Measurements from ENCODE around the gene TTC16.
A peak's percentile ranks its signal among the peaks of the same experiment; 100 is the strongest.
"Not testable (repeated sequence)": the region's sequence is repeated elsewhere in the genome, so short reads cannot be mapped to it uniquely, and the experiment has no call there.

Gene TTC16

GRCh38 chr9:127753622-127754021, 37.7 kb downstream of the TTC16 start:
- H3K27ac ChIP-seq: no peak overlapping the region
- no peak for TF ChIP-seq CTCF (IDR thresholded peaks at IDR 0.05)
- no peak for DNase-seq (ENCODE audit: low spot score)
- no peak overlapping the region for H3K4me3 ChIP-seq

GRCh38 chr9:127754099-127755060, 38.5 kb downstream of the TTC16 start:
- DNase-seq (ENCODE audit: low spot score): no peak
- no peak for TF ChIP-seq CTCF (IDR thresholded peaks at IDR 0.05)
- peak overlapping the region; percentile 50 for H3K4me3 ChIP-seq
- H3K27ac ChIP-seq: peak overlapping the region in 1 of 2 donors; percentile 22

- Histone ChIP-seq H3K27ac (peak overlapping the region in 1 of 2 donors; percentile 22), H3K4me3 (peak overlapping the region; percentile 50)
- no peak for TF ChIP-seq CTCF (IDR thresholded peaks at IDR 0.05)
- no peak for DNase-seq (ENCODE audit: low spot score)
These were observed 39.5 kb downstream of the TTC16 start for GRCh38 chr9:127755061-127756060.

- no peak for TF ChIP-seq CTCF (IDR thresholded peaks at IDR 0.05)
- DNase-seq (ENCODE audit: low spot score): no peak
- Histone ChIP-seq H3K4me3 (no peak overlapping the region), H3K27ac (no peak overlapping the region)
These were observed 40.4 kb downstream of the TTC16 start for GRCh38 chr9:127756233-127756632.

- not testable (repeated sequence) for DNase-seq (ENCODE audit: low spot score); H3K27ac ChIP-seq; H3K4me3 ChIP-seq
These were observed 40.9 kb downstream of the TTC16 start for GRCh38 chr9:127756776-127757175.

- Histone ChIP-seq H3K27ac (no peak overlapping the region), H3K4me3 (no peak overlapping the region)
- TF ChIP-seq CTCF (IDR thresholded peaks at IDR 0.05): no peak
- no peak for DNase-seq (ENCODE audit: low spot score)
These were observed 43.0 kb downstream of the TTC16 start for GRCh38 chr9:127758843-127759242.

GRCh38 chr9:127761061-127761460, 45.2 kb downstream of the TTC16 start:
- no peak overlapping the region for H3K4me3 ChIP-seq
- H3K27ac ChIP-seq: peak overlapping the region in 1 of 2 donors; percentile 72

More at GRCh38 chr9:127761061-127761460, 45.2 kb downstream of the TTC16 start:
- no peak for TF ChIP-seq CTCF (IDR thresholded peaks at IDR 0.05)
- no peak for DNase-seq (ENCODE audit: low spot score)
